ENCODE data around the gene NGDN.
A peak's percentile ranks its signal among the peaks of the same experiment; 100 is the strongest.

DNA sequence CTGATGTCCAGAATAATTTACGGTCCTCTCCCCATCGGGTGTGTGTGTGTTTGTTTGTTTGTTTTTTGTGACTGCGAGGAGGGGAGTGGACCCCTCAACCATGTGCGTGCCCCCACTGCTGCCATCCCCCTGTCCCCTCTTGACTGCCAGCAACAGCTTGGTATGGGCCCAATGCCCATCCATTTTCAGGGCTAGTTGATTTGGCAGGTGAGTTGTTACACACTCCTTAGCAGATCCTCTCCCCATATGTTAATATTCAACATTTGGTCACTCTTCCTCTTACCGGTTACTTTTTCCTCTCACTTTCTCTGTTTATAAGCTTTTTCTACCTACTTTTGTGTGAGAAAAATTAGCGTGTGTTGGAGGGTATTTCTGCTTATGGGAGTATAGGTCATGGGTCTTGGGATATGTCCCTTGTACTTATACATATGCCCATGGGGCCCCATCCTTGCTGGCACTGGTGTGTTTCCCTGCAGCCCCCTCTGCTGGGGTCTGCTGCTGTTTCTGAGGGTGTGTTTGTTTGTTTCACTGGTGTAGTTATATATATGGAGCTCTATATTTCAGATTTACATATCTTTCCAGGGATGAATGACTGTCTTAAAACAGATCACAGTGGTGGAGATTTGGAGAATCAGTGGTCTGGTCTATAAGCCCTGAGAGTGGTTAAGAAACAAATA, 48.3 kb downstream of the NGDN start:
- TF ChIP-seq EZH2phosphoT487 (IDR thresholded peaks at IDR 0.05) = no peak
- TF ChIP-seq, protein P1, sequence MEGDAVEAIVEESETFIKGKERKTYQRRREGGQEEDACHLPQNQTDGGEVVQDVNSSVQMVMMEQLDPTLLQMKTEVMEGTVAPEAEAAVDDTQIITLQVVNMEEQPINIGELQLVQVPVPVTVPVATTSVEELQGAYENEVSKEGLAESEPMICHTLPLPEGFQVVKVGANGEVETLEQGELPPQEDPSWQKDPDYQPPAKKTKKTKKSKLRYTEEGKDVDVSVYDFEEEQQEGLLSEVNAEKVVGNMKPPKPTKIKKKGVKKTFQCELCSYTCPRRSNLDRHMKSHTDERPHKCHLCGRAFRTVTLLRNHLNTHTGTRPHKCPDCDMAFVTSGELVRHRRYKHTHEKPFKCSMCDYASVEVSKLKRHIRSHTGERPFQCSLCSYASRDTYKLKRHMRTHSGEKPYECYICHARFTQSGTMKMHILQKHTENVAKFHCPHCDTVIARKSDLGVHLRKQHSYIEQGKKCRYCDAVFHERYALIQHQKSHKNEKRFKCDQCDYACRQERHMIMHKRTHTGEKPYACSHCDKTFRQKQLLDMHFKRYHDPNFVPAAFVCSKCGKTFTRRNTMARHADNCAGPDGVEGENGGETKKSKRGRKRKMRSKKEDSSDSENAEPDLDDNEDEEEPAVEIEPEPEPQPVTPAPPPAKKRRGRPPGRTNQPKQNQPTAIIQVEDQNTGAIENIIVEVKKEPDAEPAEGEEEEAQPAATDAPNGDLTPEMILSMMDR (IDR thresholded peaks at IDR 0.05) = peak; percentile 37
- no peak for TF ChIP-seq EZH2 (IDR thresholded peaks at IDR 0.05)

Measured in neural progenitor cell (in vitro differentiated cells).